Ectodermal cell (in vitro differentiated cells): Measurements from ENCODE around the gene CCDC102A.

Experiments
- H3K27ac ChIP-seq: 2 replicates; pipeline ENCODE4 v1.7.0; 2013; ENCODE audit warnings: mild to moderate bottlenecking, low read depth, low read length; ENCODE audit not compliant: insufficient read depth, poor library complexity, severe bottlenecking
- H3K27me3 ChIP-seq: 2 replicates; pipeline ENCODE4 v1.7.0; 2013; ENCODE audit warnings: mild to moderate bottlenecking, low read length; ENCODE audit not compliant: insufficient read depth, control insufficient read depth, poor library complexity, severe bottlenecking
- H3K36me3 ChIP-seq: one replicate; pipeline ENCODE4 v1.7.0; 2013; ENCODE audit warnings: low read length; ENCODE audit not compliant: control insufficient read depth, insufficient read depth
- H3K4me1 ChIP-seq: one replicate; pipeline ENCODE4 v1.7.0; 2013; ENCODE audit warnings: low read length; ENCODE audit not compliant: control insufficient read depth, insufficient read depth
- H3K4me3 ChIP-seq: 2 replicates; pipeline ENCODE4 v1.7.0; 2013; ENCODE audit warnings: low read depth, low read length, control low read depth; ENCODE audit not compliant: insufficient read depth
- H3K9me3 ChIP-seq: 2 replicates; pipeline ENCODE4 v1.7.0; 2013; ENCODE audit warnings: mild to moderate bottlenecking, low read length, moderate library complexity; ENCODE audit not compliant: control insufficient read depth
- WGBS, 2 experiments: methylation state at CpG; one replicate each; pipeline ENCODE4 v1.1.7; 2013; ENCODE audit warnings: missing lambda C conversion rate in 2 of 2; 5-methylcytosine and 5-hydroxymethylcytosine counted together

Gene CCDC102A

GRCh38 chr16:57537581-57538234, 1.3 kb upstream of the CCDC102A start:
- WGBS, 2 experiments = 57 to 59% methylated on average over 10 of the region's 10 CpGs
- Histone ChIP-seq H3K27ac (no peak overlapping the region), H3K27me3 (no peaks in the 10 kb centered on the region), H3K4me1 (peaks cover 26% of the 10 kb centered on the region), H3K9me3 (no peaks in the 10 kb centered on the region), H3K36me3 (no peaks in the 10 kb centered on the region), H3K4me3 (no peak overlapping the region)

- H3K4me3 ChIP-seq = peak overlapping the region; percentile 73
- peaks cover 30% of the 10 kb centered on the region for H3K4me1 ChIP-seq
- no peak overlapping the region for H3K27ac ChIP-seq
- no peaks in the 10 kb centered on the region for H3K27me3 ChIP-seq
- no peaks in the 10 kb centered on the region for H3K36me3 ChIP-seq
- WGBS, 2 experiments = 31 to 39% methylated on average over 8 of the region's 8 CpGs
- H3K9me3 ChIP-seq = no peaks in the 10 kb centered on the region
These were observed 779 bp upstream of the CCDC102A start for GRCh38 chr16:57537194-57537505.

- Histone ChIP-seq H3K27ac (peak overlapping the region; percentile 90), H3K4me1 (peaks cover 26% of the 10 kb centered on the region), H3K9me3 (no peaks in the 10 kb centered on the region), H3K4me3 (peak overlapping the region; percentile 73), H3K36me3 (no peaks in the 10 kb centered on the region), H3K27me3 (peaks cover 3% of the 10 kb centered on the region)
- WGBS, 2 experiments = 1 to 2% methylated on average over 44 to 50 of the region's 50 CpGs
These were observed 578 bp downstream of the CCDC102A start for GRCh38 chr16:57535680-57536305.

DNA sequence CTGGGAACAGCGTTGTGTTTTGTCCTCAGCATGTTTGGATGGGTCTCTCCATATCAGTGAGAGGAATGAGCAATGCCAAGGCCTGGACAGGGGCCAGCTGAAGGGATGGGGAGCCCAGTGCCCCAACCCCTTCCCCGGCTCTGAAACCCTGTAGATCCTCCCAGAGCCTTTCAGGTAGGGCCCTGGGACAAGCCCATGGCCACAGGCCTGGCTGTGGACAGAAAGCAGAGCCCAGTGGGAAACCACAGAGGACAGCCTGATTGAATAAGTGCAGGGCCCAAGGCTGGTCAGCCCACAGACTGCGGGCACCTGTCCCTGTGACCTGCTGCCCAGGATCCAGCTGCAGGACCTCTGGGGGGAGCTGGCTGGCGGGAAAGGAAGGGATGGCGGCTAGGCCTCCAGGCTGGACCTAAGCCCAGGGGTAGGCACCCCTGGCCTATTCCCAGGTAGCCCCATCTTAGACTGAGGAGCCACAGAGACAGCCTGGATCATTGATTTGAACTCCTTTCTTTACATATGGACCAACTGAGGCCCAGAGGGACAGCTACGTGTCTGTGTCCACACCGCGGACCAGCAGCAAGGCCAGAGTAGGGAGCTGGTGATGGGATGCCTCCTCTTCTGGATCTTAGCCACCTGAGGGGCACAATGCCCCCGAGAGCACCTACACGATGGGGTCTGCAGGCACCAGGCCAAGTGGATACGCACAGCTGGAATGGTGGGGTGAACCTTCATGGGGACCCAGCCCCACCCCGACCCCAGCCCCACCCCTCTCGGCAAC, 1.3 kb downstream of the CCDC102A start:
- H3K27me3 ChIP-seq = peaks cover 11% of the 10 kb centered on the region
- 84 to 86% methylated on average over 13 of the region's 13 CpGs for WGBS, 2 experiments
- H3K4me3 ChIP-seq = peak overlapping the region; percentile 73
- no peak overlapping the region for H3K27ac ChIP-seq
- no peaks in the 10 kb centered on the region for H3K9me3 ChIP-seq
- H3K4me1 ChIP-seq = peaks cover 28% of the 10 kb centered on the region
- H3K36me3 ChIP-seq = no peaks in the 10 kb centered on the region

GRCh38 chr16:57534337-57534880, 2.0 kb downstream of the CCDC102A start:
- Histone ChIP-seq H3K27me3 (peaks cover 17% of the 10 kb centered on the region), H3K9me3 (no peaks in the 10 kb centered on the region), H3K4me1 (peaks cover 29% of the 10 kb centered on the region), H3K36me3 (no peaks in the 10 kb centered on the region), H3K27ac (no peak overlapping the region), H3K4me3 (no peak overlapping the region)
- 94 to 96% methylated on average over 7 of the region's 7 CpGs for WGBS, 2 experiments

- Histone ChIP-seq H3K27me3 (peaks cover 24% of the 10 kb centered on the region), H3K4me1 (peaks cover 29% of the 10 kb centered on the region), H3K36me3 (no peaks in the 10 kb centered on the region), H3K4me3 (no peak overlapping the region), H3K27ac (no peak overlapping the region), H3K9me3 (no peaks in the 10 kb centered on the region)
- WGBS, 2 experiments = 86% methylated on average over 19 of the region's 19 CpGs
These were observed 2.7 kb downstream of the CCDC102A start for GRCh38 chr16:57533431-57534336.

DNA sequence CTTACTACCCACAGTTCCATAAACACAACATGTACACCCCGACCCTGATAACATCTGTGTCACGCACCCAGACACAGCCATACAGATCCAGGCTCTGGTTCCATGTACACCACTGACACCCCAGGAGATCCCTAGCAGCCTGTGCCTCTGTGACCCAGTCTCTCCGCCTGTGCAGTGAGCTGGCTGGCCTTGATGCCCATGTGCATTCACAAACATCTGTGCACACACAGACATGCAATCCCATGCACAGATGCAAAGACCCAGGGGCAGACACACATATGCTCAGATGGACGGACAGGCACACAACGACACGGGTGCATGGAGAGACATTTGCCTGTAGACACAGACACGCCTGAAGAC, 4.1 kb downstream of the CCDC102A start:
- Histone ChIP-seq H3K27ac (no peak overlapping the region), H3K36me3 (no peaks in the 10 kb centered on the region), H3K4me1 (peaks cover 29% of the 10 kb centered on the region), H3K4me3 (no peak overlapping the region), H3K9me3 (no peaks in the 10 kb centered on the region), H3K27me3 (peaks cover 35% of the 10 kb centered on the region)
- WGBS, 2 experiments = 88 to 91% methylated on average over 7 of the region's 7 CpGs

GRCh38 chr16:57531635-57532265, 4.6 kb downstream of the CCDC102A start:
- Histone ChIP-seq H3K27ac (no peak overlapping the region), H3K9me3 (no peaks in the 10 kb centered on the region), H3K27me3 (peaks cover 35% of the 10 kb centered on the region), H3K36me3 (no peaks in the 10 kb centered on the region), H3K4me1 (peaks cover 29% of the 10 kb centered on the region), H3K4me3 (no peak overlapping the region)
- WGBS, 2 experiments = 86 to 88% methylated on average over 8 of the region's 8 CpGs

DNA sequence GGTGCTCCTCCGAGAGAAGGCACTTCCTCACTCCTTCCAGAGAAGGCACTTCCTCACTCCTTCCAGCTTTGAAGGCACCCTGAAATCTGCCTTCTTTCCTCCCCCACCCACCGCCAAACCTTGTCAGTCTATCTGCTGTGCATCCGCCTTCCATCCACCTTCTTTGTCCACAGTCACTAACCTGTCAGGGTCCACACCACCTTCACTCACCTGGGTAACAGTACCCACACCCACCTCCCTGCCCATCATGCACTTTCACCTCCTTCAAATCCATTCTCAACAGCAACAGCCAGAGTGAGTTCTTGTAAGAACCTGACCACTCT, 5.2 kb downstream of the CCDC102A start:
- WGBS, 2 experiments = 91 to 96% methylated on average over 3 of the region's 3 CpGs
- H3K4me1 ChIP-seq = peaks cover 29% of the 10 kb centered on the region
- H3K4me3 ChIP-seq = no peak overlapping the region
- H3K27ac ChIP-seq = no peak overlapping the region
- H3K36me3 ChIP-seq = no peaks in the 10 kb centered on the region
- H3K27me3 ChIP-seq = peaks cover 35% of the 10 kb centered on the region
- no peaks in the 10 kb centered on the region for H3K9me3 ChIP-seq
